Neutrophil (primary cell): Measurements from ENCODE around the gene KRTAP10-8.

Experiments used
- H3K27ac ChIP-seq: fragments of 200-600 bp; sonication (generic); 2 replicates; pipeline ENCODE4 v1.5.1; 2016; ENCODE audit warnings: mild to moderate bottlenecking, moderate library complexity
- H3K27me3 ChIP-seq: fragments of 200-600 bp; sonication (generic); 2 replicates; pipeline ENCODE4 v1.6.0; 2016; ENCODE audit warnings: mild to moderate bottlenecking
- H3K36me3 ChIP-seq: fragments of 200-600 bp; sonication (generic); 2 replicates; pipeline ENCODE4 v1.5.1; 2017
- H3K4me1 ChIP-seq, 2 experiments: fragments of 200-600 bp in 1 of 2; sonication (generic) in 1 of 2; 1 replicate in 1 of 2; 2 replicates in 1 of 2; pipeline versions ENCODE4 v1.5.1 to v1.6.1; 2013 to 2016; ENCODE audit warnings: low read depth in 1 of 2, low read length in 1 of 2, mild to moderate bottlenecking in 1 of 2, moderate library complexity in 1 of 2; ENCODE audit not compliant: control insufficient read depth in 1 of 2, insufficient read depth in 1 of 2
- H3K4me3 ChIP-seq, 2 experiments: fragments of 200-600 bp in 1 of 2; sonication (generic) in 1 of 2; 1 replicate in 1 of 2; 2 replicates in 1 of 2; pipeline ENCODE4 v1.5.1; 2013 to 2016; ENCODE audit warnings: low read depth in 1 of 2, low read length in 1 of 2, mild to moderate bottlenecking in 1 of 2, moderate library complexity in 1 of 2
- H3K9me3 ChIP-seq: fragments of 200-600 bp; sonication (generic); 2 replicates; pipeline ENCODE4 v1.5.1; 2016
- CTCF ChIP-seq: fragments of 200-600 bp; sonication (generic); IDR thresholded peaks from 2 replicates; pipeline ENCODE4 v1.5.1; 2016; ENCODE audit warnings: antibody characterized with exemption

KRTAP10-8 gene

GRCh38 chr21:44583089-44583799, 28.6 kb upstream of the KRTAP10-8 start:
- Histone ChIP-seq H3K9me3 (no peaks in the 10 kb centered on the region), H3K27ac (no peak overlapping the region), H3K4me1 (no peaks in the 10 kb centered on the region), H3K36me3 (no peaks in the 10 kb centered on the region), H3K4me3 (no peak overlapping the region), H3K27me3 (peaks cover 37% of the 10 kb centered on the region)
- TF ChIP-seq CTCF, result no peak

GRCh38 chr21:44583800-44584147, 28.1 kb upstream of the KRTAP10-8 start:
- TF ChIP-seq CTCF, result no peak
- no peak overlapping the region for H3K27ac ChIP-seq
- H3K36me3 ChIP-seq, result no peaks in the 10 kb centered on the region
- peaks cover 37% of the 10 kb centered on the region for H3K27me3 ChIP-seq
- H3K4me3 ChIP-seq, result no peak overlapping the region
- no peaks in the 10 kb centered on the region for H3K4me1 ChIP-seq
- no peaks in the 10 kb centered on the region for H3K9me3 ChIP-seq

GRCh38 chr21:44585892-44586291, 26.0 kb upstream of the KRTAP10-8 start:
- Histone ChIP-seq H3K27ac (no peak overlapping the region), H3K4me1 (no peaks in the 10 kb centered on the region), H3K36me3 (no peaks in the 10 kb centered on the region), H3K27me3 (peaks cover 26% of the 10 kb centered on the region), H3K4me3 (no peak overlapping the region), H3K9me3 (no peaks in the 10 kb centered on the region)
- TF ChIP-seq CTCF, result no peak

- Histone ChIP-seq H3K9me3 (no peaks in the 10 kb centered on the region), H3K27ac (no peak overlapping the region), H3K27me3 (peaks cover 34% of the 10 kb centered on the region), H3K4me3 (no peak overlapping the region), H3K4me1 (no peaks in the 10 kb centered on the region), H3K36me3 (no peaks in the 10 kb centered on the region)
- no peak for TF ChIP-seq CTCF
Observed at GRCh38 chr21:44589094-44589493, 22.8 kb upstream of the KRTAP10-8 start.

- Histone ChIP-seq H3K9me3 (no peaks in the 10 kb centered on the region), H3K4me3 (no peak overlapping the region), H3K4me1 (no peaks in the 10 kb centered on the region), H3K36me3 (no peaks in the 10 kb centered on the region), H3K27me3 (peaks cover 29% of the 10 kb centered on the region), H3K27ac (no peak overlapping the region)
- TF ChIP-seq CTCF, result no peak
Observed at GRCh38 chr21:44589586-44590305, 22.1 kb upstream of the KRTAP10-8 start.
